Esophagus squamous epithelium (tissue), 5 donors: ENCODE results near the gene SLC5A9. TPM values are rescaled to one million over a fixed set of nuclear protein-coding genes. Genes with fewer than 3 reads are reported as not detected.

Source experiments
- DNase-seq: peaks from one replicate; lab custom pipeline; 2025; lab: John Stamatoyannopoulos, UW
- H3K27ac ChIP-seq, 4 donors: fragments of 200-600 bp; sonication (generic); one replicate each; pipeline ENCODE4 v1.5.1; 2016 to 2019; ENCODE audit warnings: mild to moderate bottlenecking in 1 of 4
- H3K27me3 ChIP-seq, 4 donors: fragments of 200-600 bp; sonication (generic); 1 replicate in 3 of 4; 2 replicates in 1 of 4; pipeline versions ENCODE4 v1.5.1 to v1.6.0; 2017 to 2021; ENCODE audit warnings: antibody characterized with exemption in 1 of 4
- H3K36me3 ChIP-seq, 3 donors: fragments of 200-600 bp; sonication (generic); one replicate each; pipeline ENCODE4 v1.5.1; 2016 to 2019
- H3K4me1 ChIP-seq, 3 donors: fragments of 200-600 bp; sonication (generic); one replicate each; pipeline ENCODE4 v1.5.1; 2017 to 2019
- H3K4me3 ChIP-seq, 4 donors: fragments of 200-600 bp; sonication (generic); 1 replicate in 3 of 4; 2 replicates in 1 of 4; pipeline ENCODE4 v1.5.1; 2016 to 2019; ENCODE audit warnings: mild to moderate bottlenecking in 2 of 4, moderate library complexity in 1 of 4
- H3K9me3 ChIP-seq, 3 donors: fragments of 200-600 bp; sonication (generic); one replicate each; pipeline ENCODE4 v1.5.1; 2016 to 2019
- CTCF ChIP-seq, 6 experiments: fragments of 450-650 bp in 4 of 6; fragments of 200-600 bp in 2 of 6; sonication (generic) in 2 of 6; IDR thresholded peaks; one replicate each; pipeline ENCODE4 v1.5.1; 2016 to 2019; ENCODE audit warnings: antibody characterized with exemption in 6 of 6, mild to moderate bottlenecking in 4 of 6, moderate library complexity in 4 of 6
- POLR2A ChIP-seq, 4 donors: fragments of 450-650 bp; IDR thresholded peaks; one replicate each; pipeline ENCODE4 v1.6.1; 2017; ENCODE audit warnings: antibody characterized with exemption in 4 of 4, mild to moderate bottlenecking in 4 of 4, moderate library complexity in 3 of 4
- WGBS, 2 donors: methylation state at CpG; one replicate each; pipeline ENCODE4 v1.1.5; 2018; 5-methylcytosine and 5-hydroxymethylcytosine counted together
- intact Hi-C: fragments of 100-400 bp; cut with DNase I; formaldehyde crosslinking; loops from one replicate; pipeline ENCODE4 v1.15.0; 2022
- total RNA-seq, 4 donors: library from RNA; depleted of rRNA; stranded (reverse); fragments of >200 nt; gene quantifications; one replicate each; pipeline ENCODE4 v1.1.0, GENCODE V29; 2016
- donor health status: DM: yes; HTN: yes; CAD: no.

The SLC5A9 gene
- total RNA-seq, 4 donors from 2014 or later: 0.19 to 0.38 TPM; not detected in 2

GRCh38 chr1:48221657-48222056 lies 859 bp upstream of the SLC5A9 start:
- 85 to 100% methylated on average over 2 to 3 of the region's 3 CpGs for WGBS, 2 donors
- Histone ChIP-seq H3K36me3 (no peaks in the 10 kb centered on the region), H3K4me3 (no peak overlapping the region), H3K4me1 (no peaks in the 10 kb centered on the region), H3K27ac (no peak overlapping the region), H3K27me3 (peaks cover 0 to 45% (median 0%) of the 10 kb centered on the region in 4 donors), H3K9me3 (no peaks in the 10 kb centered on the region)
- no peak for TF ChIP-seq CTCF (IDR thresholded peaks at IDR 0.05)
- TF ChIP-seq POLR2A (IDR thresholded peaks at IDR 0.05): no peak
- no peak for DNase-seq
- intact Hi-C loops: no loop called here

- Histone ChIP-seq H3K36me3 (no peaks in the 10 kb centered on the region), H3K9me3 (no peaks in the 10 kb centered on the region), H3K27ac (no peak overlapping the region), H3K4me3 (no peak overlapping the region), H3K4me1 (no peaks in the 10 kb centered on the region), H3K27me3 (peaks cover 0 to 45% (median 0%) of the 10 kb centered on the region in 4 donors)
- intact Hi-C loops: no loop called here
- WGBS, 2 donors: 46 to 54% methylated on average over 4 to 5 of the region's 7 CpGs
- DNase-seq: no peak
- TF ChIP-seq CTCF (IDR thresholded peaks at IDR 0.05) (no peak), POLR2A (IDR thresholded peaks at IDR 0.05) (no peak)
Measured at GRCh38 chr1:48223366-48224240, 1.1 kb downstream of the SLC5A9 start.

GRCh38 chr1:48224791-48225190 lies 2.3 kb downstream of the SLC5A9 start:
- H3K27me3 ChIP-seq: peaks cover 0 to 45% (median 0%) of the 10 kb centered on the region in 4 donors
- H3K9me3 ChIP-seq: no peaks in the 10 kb centered on the region
- no peaks in the 10 kb centered on the region for H3K36me3 ChIP-seq
- H3K4me1 ChIP-seq: no peaks in the 10 kb centered on the region
- TF ChIP-seq POLR2A (IDR thresholded peaks at IDR 0.05) (no peak), CTCF (IDR thresholded peaks at IDR 0.05) (no peak)
- no peak overlapping the region for H3K4me3 ChIP-seq
- no peak overlapping the region for H3K27ac ChIP-seq
- WGBS, 2 donors: 73 to 82% methylated on average over 3 of the region's 6 CpGs
- DNase-seq: no peak
- intact Hi-C loops: no loop called here

- Histone ChIP-seq H3K9me3 (no peaks in the 10 kb centered on the region), H3K4me3 (no peak overlapping the region), H3K4me1 (no peaks in the 10 kb centered on the region), H3K27me3 (peaks cover 0 to 45% (median 0%) of the 10 kb centered on the region in 4 donors), H3K36me3 (no peaks in the 10 kb centered on the region), H3K27ac (no peak overlapping the region)
- intact Hi-C loops: no loop called here
- TF ChIP-seq CTCF (IDR thresholded peaks at IDR 0.05) (no peak), POLR2A (IDR thresholded peaks at IDR 0.05) (no peak)
- DNase-seq: no peak
- 69 to 83% methylated on average over 6 of the region's 6 CpGs for WGBS, 2 donors
Measured at GRCh38 chr1:48225579-48225978, 3.1 kb downstream of the SLC5A9 start.
